GM23338 (cell line): ENCODE measurements around the gene SYK. TPM values are rescaled to one million over a fixed set of nuclear protein-coding genes. Genes with fewer than 3 reads are reported as not detected.

ENCODE experiments used
- ATAC-seq: fragments of 200-7000 bp; cut with Tn5 transposase; 3 replicates; pipeline ENCODE4 v1.9.1; 2020
- DNase-seq: peaks from one replicate; pipeline ENCODE4 v3.0.0-alpha.2; 2015; ENCODE audit warnings: low spot score
- H2AFZ ChIP-seq: fragments of 200-600 bp; sonication (generic); 2 replicates; pipeline ENCODE4 v1.8.0; 2016; ENCODE audit warnings: antibody characterized with exemption, mild to moderate bottlenecking, moderate library complexity
- H3F3A ChIP-seq: fragments of 200-600 bp; sonication (generic); replicated peaks from 2 replicates; pipeline ENCODE4 v1.8.0; 2017; ENCODE audit warnings: antibody characterized with exemption, mixed run types, low read depth
- H3K27ac ChIP-seq: fragments of 200-600 bp; sonication (generic); 2 replicates; pipeline ENCODE4 v1.6.1; 2016; ENCODE audit warnings: low read depth
- H3K27me3 ChIP-seq: fragments of 200-600 bp; sonication (generic); 2 replicates; pipeline ENCODE4 v1.8.0; 2016; ENCODE audit warnings: mild to moderate bottlenecking, mixed run types, moderate library complexity; ENCODE audit not compliant: insufficient read depth
- H3K36me3 ChIP-seq: fragments of 200-600 bp; sonication (generic); 2 replicates; pipeline ENCODE4 v1.8.0; 2016; ENCODE audit warnings: mild to moderate bottlenecking; ENCODE audit not compliant: insufficient read depth
- H3K4me1 ChIP-seq: fragments of 200-600 bp; sonication (generic); 2 replicates; pipeline ENCODE4 v1.8.0; 2016; ENCODE audit warnings: mild to moderate bottlenecking, moderate library complexity; ENCODE audit not compliant: insufficient read depth
- H3K4me2 ChIP-seq: fragments of 200-600 bp; sonication (generic); 2 replicates; pipeline ENCODE4 v1.7.1; 2017; ENCODE audit warnings: mixed run types
- H3K4me3 ChIP-seq: fragments of 200-600 bp; sonication (generic); 2 replicates; pipeline ENCODE4 v1.6.1; 2016; ENCODE audit warnings: mixed run types
- H3K79me2 ChIP-seq: fragments of 200-600 bp; sonication (generic); replicated peaks from 2 replicates; pipeline ENCODE4 v1.8.0; 2017; ENCODE audit warnings: mild to moderate bottlenecking; ENCODE audit not compliant: insufficient read depth
- H3K9me2 ChIP-seq: fragments of 200-600 bp; sonication (generic); 2 replicates; pipeline ENCODE4 v1.8.0; 2017; ENCODE audit not compliant: insufficient read depth
- H4K20me1 ChIP-seq: fragments of 200-600 bp; sonication (generic); replicated peaks from 2 replicates; pipeline ENCODE4 v1.8.0; 2017; ENCODE audit warnings: mild to moderate bottlenecking; ENCODE audit not compliant: insufficient read depth
- H3K27ac Mint-ChIP-seq: 2 replicates; pipeline ENCODE4 v1.8.0; 2020; ENCODE audit warnings: inconsistent platforms, mild to moderate bottlenecking, moderate library complexity, mixed read lengths
- H3K27me3 Mint-ChIP-seq: 3 replicates; pipeline ENCODE4 v1.8.0; 2022; ENCODE audit warnings: low read depth, mild to moderate bottlenecking, moderate library complexity, mixed read lengths, inconsistent platforms; ENCODE audit not compliant: insufficient read depth, poor library complexity
- H3K36me3 Mint-ChIP-seq: 3 replicates; pipeline ENCODE4 v1.8.0; 2021; ENCODE audit warnings: low read depth, mild to moderate bottlenecking, inconsistent platforms, moderate library complexity, mixed read lengths
- H3K4me1 Mint-ChIP-seq: 3 replicates; pipeline ENCODE4 v1.8.0; 2020; ENCODE audit warnings: mild to moderate bottlenecking, inconsistent platforms, mixed read lengths
- H3K4me3 Mint-ChIP-seq: 3 replicates; pipeline ENCODE4 v1.8.0; 2021; ENCODE audit warnings: moderate library complexity, mild to moderate bottlenecking, inconsistent platforms, mixed read lengths
- H3K9me3 Mint-ChIP-seq: 3 replicates; pipeline ENCODE4 v1.8.0; 2020; ENCODE audit warnings: moderate library complexity, mild to moderate bottlenecking, inconsistent platforms, mixed read lengths
- CREB1 ChIP-seq: fragments of 250-450 bp; sonication (Bioruptor Pico); IDR thresholded peaks from 2 replicates; pipeline ENCODE4 v1.5.0; 2020; ENCODE audit warnings: low read depth, mild to moderate bottlenecking, moderate library complexity
- CTCF ChIP-seq, 2 experiments: fragments of 200-600 bp in 1 of 2; sonication (generic) in 1 of 2; conservative IDR thresholded peaks; 2 replicates each; pipeline versions ENCODE4 v1.5.1 to v1.6.1; 2016 to 2017; ENCODE audit warnings: antibody characterized with exemption in 2 of 2, low read depth in 2 of 2, mild to moderate bottlenecking in 2 of 2, moderate library complexity in 1 of 2
- ETS1 ChIP-seq: IDR thresholded peaks from 2 replicates; pipeline ENCODE4 v1.6.1; 2016; ENCODE audit warnings: antibody characterized with exemption
- EZH2 ChIP-seq: fragments of 200-600 bp; sonication (generic); IDR thresholded peaks from one replicate; pipeline ENCODE4 v1.8.0; 2017; ENCODE audit warnings: antibody characterized with exemption, mild to moderate bottlenecking, low read depth; ENCODE audit not compliant: unreplicated experiment
- EZH2phosphoT487 ChIP-seq: fragments of 200-600 bp; sonication (generic); IDR thresholded peaks from one replicate; pipeline ENCODE4 v1.8.1; 2018; ENCODE audit warnings: antibody characterized with exemption; ENCODE audit not compliant: unreplicated experiment
- JUNB ChIP-seq: IDR thresholded peaks from one replicate; pipeline ENCODE4 v1.6.1; 2016; ENCODE audit warnings: antibody characterized with exemption; ENCODE audit not compliant: unreplicated experiment
- NANOG ChIP-seq: IDR thresholded peaks from 2 replicates; pipeline ENCODE4 v1.6.1; 2016; ENCODE audit warnings: antibody characterized with exemption, borderline replicate concordance
- POLR2AphosphoS5 ChIP-seq: IDR thresholded peaks from 2 replicates; pipeline ENCODE4 v1.6.1; 2016; ENCODE audit warnings: antibody characterized with exemption, low read depth
- REST ChIP-seq: IDR thresholded peaks from one replicate; pipeline ENCODE4 v1.6.1; 2018; ENCODE audit warnings: antibody characterized with exemption; ENCODE audit not compliant: unreplicated experiment
- STAT1 ChIP-seq: IDR thresholded peaks from one replicate; pipeline ENCODE4 v1.6.1; 2016; ENCODE audit warnings: antibody characterized with exemption; ENCODE audit not compliant: unreplicated experiment
- ZNF114 ChIP-seq: fragments of 250-450 bp; sonication (Bioruptor Pico); IDR thresholded peaks from 2 replicates; pipeline ENCODE4 v1.5.0; 2020; ENCODE audit warnings: mild to moderate bottlenecking, moderate library complexity
- ZNF331 ChIP-seq: fragments of 250-450 bp; sonication (Bioruptor Pico); IDR thresholded peaks from 2 replicates; pipeline ENCODE4 v1.5.0; 2020; ENCODE audit warnings: low read depth, mild to moderate bottlenecking, moderate library complexity
- ZNF462 ChIP-seq: fragments of 250-450 bp; sonication (Bioruptor Pico); IDR thresholded peaks from 2 replicates; pipeline ENCODE4 v1.5.0; 2020; ENCODE audit warnings: mild to moderate bottlenecking, moderate library complexity
- polyA plus RNA-seq: library from polyadenylated mRNA; unstranded; fragments of >200 nt; fragmentation: Nextera tagmentation; extraction: Ambion mirVana; gene quantifications from 2 replicates; pipeline ENCODE4 v1.2.1, GENCODE V29; 2016
- total RNA-seq: library from RNA; depleted of rRNA; stranded (reverse); fragments of >200 nt; shearing (Covaris generic); gene quantifications from 2 replicates; pipeline ENCODE4 v1.2.3, GENCODE V29; 2014

Gene SYK
- total and polyA plus RNA-seq, 2 experiments from 2014 or later, result 1.5 to 5.8 TPM

GRCh38 chr9:90916147-90916734 lies 114.6 kb downstream of the SYK start:
- Mint-ChIP-seq H3K4me1 (no peaks in the 10 kb centered on the region), H3K9me3 (no peaks in the 10 kb centered on the region), H3K27ac (no peak overlapping the region), H3K27me3 (peaks cover 7% of the 10 kb centered on the region), H3K36me3 (no peaks in the 10 kb centered on the region), H3K4me3 (no peak overlapping the region)
- H4K20me1 ChIP-seq, result no peaks in the 10 kb centered on the region
- no peaks in the 10 kb centered on the region for H3K9me2 ChIP-seq
- DNase-seq, result no peak
- no peak overlapping the region for H2AFZ ChIP-seq
- H3K36me3 ChIP-seq, result no peaks in the 10 kb centered on the region
- H3K27me3 ChIP-seq, result no peaks in the 10 kb centered on the region
- H3K4me3 ChIP-seq, result no peak overlapping the region
- H3K4me1 ChIP-seq, result no peaks in the 10 kb centered on the region
- H3F3A ChIP-seq, result no peaks in the 10 kb centered on the region
- no peak overlapping the region for H3K4me2 ChIP-seq
- TF ChIP-seq CTCF (conservative IDR thresholded peaks at IDR 0.05; ENCODE audit: low read depth in 2 of 2), result no peak
- TF ChIP-seq ZNF462 (CRISPR knock-in tag), result no peak
- no peak for TF ChIP-seq ZNF114
- TF ChIP-seq JUNB, result no peak
- no peak for TF ChIP-seq NANOG
- no peak for TF ChIP-seq EZH2phosphoT487
- TF ChIP-seq ETS1, result no peak
- TF ChIP-seq ZNF331 (CRISPR knock-in tag), result no peak
- no peak for TF ChIP-seq STAT1
- TF ChIP-seq EZH2, result no peak
- TF ChIP-seq POLR2AphosphoS5, result no peak
- TF ChIP-seq REST, result no peak
- TF ChIP-seq CREB1 (CRISPR knock-in tag), result no peak
- H3K79me2 ChIP-seq, result no peaks in the 10 kb centered on the region
- no peak for ATAC-seq
- no peak overlapping the region for H3K27ac ChIP-seq
